Left kidney (tissue), 2 donors: ENCODE measurements around the gene DHFR. TPM values are rescaled to one million over a fixed set of nuclear protein-coding genes. Genes with fewer than 3 reads are reported as not detected.
"Not testable (repeated sequence)": the region's sequence is repeated elsewhere in the genome, so short reads cannot be mapped to it uniquely, and the experiment has no call there.

ENCODE experiments used
- DNase-seq: peaks from one replicate; pipeline ENCODE4 v3.0.0-alpha.2; 2013
- polyA plus RNA-seq: library from polyadenylated mRNA; unstranded; fragments of 120-200 nt; gene quantifications from one replicate; pipeline ENCODE4 v1.2.1, GENCODE V29; 2013; ENCODE audit not compliant: insufficient read length

Gene DHFR
- polyA plus RNA-seq, 1 donor: 96.1 TPM

DNA sequence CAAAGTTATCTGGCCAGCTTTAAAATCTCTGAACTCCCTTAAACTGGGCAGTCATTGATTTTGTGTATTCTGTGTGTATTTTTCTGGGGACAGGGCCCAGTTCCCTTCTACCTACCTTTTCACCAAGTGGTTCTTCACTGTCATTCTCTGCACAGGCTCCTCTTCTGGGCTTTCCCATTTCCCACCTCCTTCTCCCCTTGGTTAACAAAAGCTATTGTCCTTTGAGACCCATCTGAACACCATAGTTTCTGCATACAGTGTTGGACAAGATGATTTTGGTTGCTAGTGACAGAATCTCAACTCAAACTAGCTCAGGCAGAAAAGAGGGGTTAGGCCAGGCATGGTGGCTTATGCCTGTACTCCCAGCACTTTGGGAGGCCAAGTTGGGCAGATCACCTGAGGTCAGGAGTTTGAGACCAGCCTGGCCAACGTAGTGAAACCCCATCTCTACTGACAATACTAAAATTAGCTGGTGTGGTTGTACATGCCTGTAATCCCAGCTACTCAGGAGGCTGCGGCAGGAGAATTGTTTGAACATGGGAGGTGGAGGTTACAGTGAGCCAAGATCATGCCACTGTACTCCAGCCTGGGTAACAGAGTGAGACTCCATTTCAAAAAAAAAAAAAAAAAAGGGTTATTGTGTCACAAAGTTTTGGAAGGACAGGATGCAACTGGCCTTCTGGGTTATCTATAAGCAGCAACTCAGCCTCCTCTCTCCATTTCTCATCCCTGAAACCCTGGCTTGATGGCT lies 53.7 kb downstream of the DHFR start:
- DNase-seq: no peak

DNA sequence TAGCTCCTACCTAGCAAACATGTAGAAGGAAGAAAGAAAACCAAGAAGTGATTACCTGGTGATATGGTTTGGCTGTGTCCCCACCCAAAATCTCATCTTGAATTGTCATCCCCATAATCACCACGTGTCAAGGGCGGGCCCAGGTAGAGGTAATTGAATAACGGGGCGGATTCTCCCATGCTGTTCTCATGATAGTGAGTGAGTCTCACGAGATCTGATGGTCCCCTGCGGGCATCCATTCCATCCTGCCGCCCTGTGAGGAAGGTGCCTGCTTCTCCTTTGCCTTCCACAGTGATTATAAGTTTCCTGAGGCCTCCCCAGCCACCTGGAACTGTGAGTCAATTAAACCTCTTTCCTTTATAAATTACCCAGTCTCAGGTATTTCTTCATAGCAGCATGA lies 57.3 kb downstream of the DHFR start:
- no peak for DNase-seq

- DNase-seq: no peak
These were observed 60.0 kb downstream of the DHFR start for GRCh38 chr5:80594810-80595209.

DNA sequence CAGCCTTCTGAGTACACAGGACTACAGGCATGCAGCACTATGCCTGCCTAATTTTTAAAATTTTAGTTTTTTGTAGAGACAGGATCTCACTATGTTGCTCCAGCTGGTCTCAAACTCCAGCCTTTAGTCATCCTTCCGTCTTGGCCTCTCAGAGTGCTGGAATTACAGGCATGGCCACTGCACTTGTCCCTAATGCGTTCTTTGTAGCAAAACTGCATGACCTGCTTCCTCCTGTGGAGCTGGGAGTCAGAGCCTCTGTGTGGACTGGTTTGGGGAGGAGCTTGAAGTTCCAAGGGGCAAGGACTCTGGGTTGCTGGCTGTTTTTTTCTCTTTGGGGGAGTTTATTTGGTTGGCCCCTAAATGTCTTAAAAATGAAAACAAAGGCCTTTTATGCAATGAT lies 62.0 kb downstream of the DHFR start:
- no peak for DNase-seq

DNA sequence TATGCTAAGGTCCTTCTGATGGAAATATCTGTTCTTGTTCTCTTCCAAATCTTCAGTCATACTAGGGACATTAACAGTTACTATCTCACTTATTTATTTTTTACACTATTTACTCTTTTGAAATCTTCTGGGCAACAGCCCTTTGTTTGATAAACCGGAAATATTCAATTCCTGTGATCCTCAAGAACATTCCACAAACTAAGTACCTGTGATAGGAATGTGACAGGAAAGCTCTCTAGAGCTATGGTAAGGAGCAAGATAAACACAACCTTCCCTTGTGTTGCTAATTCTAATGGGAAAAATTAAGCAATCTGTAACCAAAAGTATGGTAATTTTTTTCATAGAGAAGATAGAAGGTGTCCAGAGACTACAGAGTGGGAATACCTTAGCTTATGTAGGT lies 62.7 kb downstream of the DHFR start:
- DNase-seq: no peak

- DNase-seq: no peak
These were observed 63.4 kb downstream of the DHFR start for GRCh38 chr5:80591352-80591751.

- DNase-seq: no peak
These were observed 64.0 kb downstream of the DHFR start for GRCh38 chr5:80590766-80591165.

DNA sequence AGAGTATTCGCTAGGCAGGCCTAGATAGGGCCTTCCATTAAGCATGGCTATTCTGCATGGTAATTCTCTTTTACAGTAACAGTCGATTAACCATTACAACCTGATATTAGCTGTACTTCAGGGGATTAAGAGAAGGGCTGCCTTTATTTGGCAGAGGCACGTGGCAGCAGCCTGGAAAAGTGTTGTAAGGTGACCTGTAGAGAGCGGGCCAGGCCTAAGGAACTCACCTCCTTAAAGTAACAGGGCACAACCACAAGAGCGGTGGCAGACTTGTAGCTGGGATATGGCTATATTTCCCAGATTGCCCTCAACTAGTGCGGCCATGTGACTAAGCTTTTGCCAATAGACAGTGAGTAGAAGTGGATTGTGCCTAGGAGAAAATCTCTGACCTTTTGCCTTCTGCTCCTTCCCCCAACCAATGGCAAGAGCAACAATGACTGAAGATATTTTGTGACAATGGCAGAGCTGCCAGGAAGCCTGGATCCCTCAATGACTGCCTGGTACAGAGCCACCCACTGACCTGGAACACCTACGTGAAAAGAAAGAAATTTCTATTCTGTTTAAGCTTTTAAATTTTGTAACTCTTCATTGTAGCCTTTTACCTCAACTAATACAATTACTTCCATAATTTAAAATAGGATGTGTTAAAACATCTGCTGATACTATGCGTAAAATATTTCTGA lies 65.8 kb downstream of the DHFR start:
- DNase-seq: no peak

DNA sequence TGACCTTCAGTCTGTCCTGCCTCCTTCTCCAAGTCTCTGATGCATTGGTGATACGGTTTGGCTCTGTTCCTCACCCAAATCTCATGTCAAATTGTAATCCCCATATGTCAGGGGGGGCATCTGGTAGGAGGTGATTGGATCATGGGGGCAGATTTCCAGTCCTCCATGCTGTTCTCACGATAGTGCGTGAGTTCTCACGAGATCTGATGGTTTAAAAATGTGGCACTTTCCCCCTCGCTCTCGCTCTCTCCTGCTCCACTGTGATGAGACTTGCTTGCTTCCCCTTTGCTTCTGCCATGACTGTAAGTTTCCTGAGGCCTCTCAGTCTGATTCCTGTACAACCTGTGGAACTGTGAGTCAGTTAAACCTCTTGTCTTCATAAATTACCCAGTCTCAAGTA lies 70.0 kb downstream of the DHFR start:
- DNase-seq: no peak

GRCh38 chr5:80580291-80580690 lies 74.5 kb downstream of the DHFR start:
- not testable (repeated sequence) for DNase-seq

- DNase-seq: no peak
These were observed 75.7 kb downstream of the DHFR start for GRCh38 chr5:80579050-80579449.

DNA sequence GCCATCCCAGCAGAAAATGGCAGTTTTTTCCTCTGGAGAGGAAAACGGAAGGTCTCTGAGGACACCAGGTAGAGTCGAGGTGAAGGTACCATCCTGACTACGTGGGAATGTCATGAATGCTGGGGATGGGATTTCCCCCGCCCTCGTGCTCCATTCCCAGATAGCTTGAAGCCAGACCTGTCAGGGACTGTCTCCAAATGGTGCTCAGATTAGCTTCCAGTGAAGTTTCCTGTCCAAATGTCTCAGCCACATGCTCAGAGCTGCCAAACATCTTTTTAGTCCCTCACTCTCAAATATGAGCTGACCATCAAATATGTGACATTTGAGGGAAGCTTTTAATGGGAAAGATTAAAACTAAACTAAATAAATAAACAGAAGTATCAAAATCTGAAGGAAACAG lies 77.1 kb downstream of the DHFR start:
- no peak for DNase-seq

- no peak for DNase-seq
These were observed 78.4 kb downstream of the DHFR start for GRCh38 chr5:80576383-80576782.

Other genes starting within 250 kb of the DHFR start
- 102 TPM for gene ZFYVE16, start 246.9 kb downstream of the DHFR start, polyA plus RNA-seq
- 4.2 TPM for gene FAM151B, start 166.9 kb downstream of the DHFR start, polyA plus RNA-seq
- 0.32 TPM for gene ANKRD34B, start 84.7 kb downstream of the DHFR start, polyA plus RNA-seq
- gene MSH3, start 331 bp downstream of the DHFR start, polyA plus RNA-seq: 25.1 TPM